Measurements from ENCODE around the gene OR10A2.
"Not testable (repeated sequence)": the region's sequence is repeated elsewhere in the genome, so short reads cannot be mapped to it uniquely, and the experiment has no call there.

OR10A2 gene

GRCh38 chr11:6862961-6863360, at the start of gene OR10A2:
Gene OR10A2 (plus strand): TSS chr11:6863057. CDS start chr11:6869755, 6,698 bp downstream.
- DNase-seq, result no peak

DNA sequence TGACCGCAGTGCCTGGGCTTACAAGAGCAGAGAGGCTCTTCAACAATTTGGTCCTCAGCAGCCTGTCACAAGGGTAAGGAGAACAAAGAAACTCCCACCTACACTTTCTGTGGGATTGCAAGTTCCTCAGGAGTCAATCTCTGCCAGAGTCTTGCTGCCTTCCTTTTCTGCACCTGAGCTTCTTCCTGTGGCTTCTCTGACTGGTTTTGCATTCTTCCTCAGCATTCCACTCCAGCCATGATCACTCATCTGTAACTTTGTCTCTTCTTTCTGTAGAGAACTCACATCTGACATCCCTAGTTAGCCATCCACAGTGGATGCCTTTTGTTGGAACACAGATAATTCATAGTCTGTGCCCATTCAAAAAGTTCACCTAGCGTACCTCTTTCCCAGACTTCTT, 49.2 kb upstream of the OR10A2 start:
- no peak for DNase-seq

GRCh38 chr11:6817694-6818093, 45.2 kb upstream of the OR10A2 start:
- DNase-seq, result no peak

GRCh38 chr11:6818967-6819366, 43.9 kb upstream of the OR10A2 start:
- no peak for DNase-seq

DNA sequence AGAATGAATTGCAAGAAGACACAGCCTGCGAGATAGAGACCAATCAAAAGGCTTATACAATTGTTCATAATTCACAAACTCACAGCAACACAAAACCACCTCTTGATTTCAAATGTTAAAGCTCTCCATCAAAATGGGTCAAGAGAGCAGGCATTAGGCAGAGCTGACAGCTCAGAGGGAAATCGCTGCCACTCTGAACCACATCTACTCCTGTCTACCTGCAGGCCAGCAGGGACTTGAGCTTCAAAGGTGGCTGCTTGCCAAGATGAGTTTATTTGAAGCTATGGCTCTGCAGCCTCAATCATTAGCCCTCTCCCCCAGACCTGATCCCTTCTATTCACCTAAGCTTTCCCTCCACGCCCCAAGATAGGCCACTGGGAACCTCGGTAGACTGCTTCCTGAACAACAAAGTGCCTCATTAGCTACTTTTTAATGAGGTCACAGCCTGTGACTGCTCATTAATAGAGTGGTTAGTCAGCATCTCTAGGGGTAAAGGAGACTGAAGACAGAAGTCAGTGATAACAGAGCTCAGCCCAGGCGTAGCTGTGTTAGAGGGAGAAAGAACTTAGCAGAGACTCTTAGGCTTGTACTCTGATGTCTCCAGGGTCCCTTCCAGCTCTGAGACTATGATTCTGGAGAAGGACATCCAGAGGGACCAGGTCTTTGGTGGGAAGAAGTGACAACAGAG, 38.6 kb upstream of the OR10A2 start:
- no peak for DNase-seq

DNA sequence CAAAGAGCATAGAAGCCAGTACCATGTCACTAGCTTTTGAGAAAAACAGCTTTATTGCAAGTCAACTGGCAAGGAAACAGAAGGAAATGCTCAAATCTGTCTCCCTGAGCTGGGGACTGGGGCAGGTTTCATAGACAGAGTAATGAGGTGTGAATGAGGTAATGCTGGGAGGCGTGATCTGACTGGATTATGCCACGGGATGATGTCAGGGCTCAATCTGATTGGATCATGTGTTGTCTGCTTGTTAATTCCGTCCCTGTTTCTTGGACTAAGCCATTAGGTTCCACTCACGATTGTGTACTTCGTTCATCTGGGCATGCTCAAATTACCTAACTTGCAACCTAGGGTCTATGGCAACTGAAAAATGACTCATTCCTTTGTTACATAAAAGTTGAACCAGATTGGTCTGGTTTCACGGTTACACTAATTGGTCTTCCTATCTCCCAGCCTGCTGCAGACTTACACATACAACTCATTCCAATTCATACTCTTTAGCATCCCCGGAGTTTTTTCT, 37.6 kb upstream of the OR10A2 start:
- no peak for DNase-seq

DNA sequence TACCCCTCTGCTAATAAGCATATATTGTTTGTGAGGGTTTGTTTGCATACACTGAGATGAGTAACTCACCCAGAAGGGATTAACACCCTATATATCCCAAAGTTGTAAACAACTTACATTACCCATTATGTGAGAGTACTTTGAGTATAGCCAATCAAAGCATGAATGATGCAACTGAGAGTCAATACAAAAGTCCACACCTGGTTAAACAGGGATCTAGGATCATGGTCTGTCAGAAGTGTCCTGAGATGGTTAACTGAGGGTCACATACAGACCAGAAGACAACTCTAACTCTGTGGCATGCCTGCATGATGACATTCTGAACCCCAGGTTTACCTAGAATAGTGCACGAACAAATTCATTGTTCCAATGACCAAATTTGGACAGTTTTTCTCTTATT, 34.8 kb upstream of the OR10A2 start:
- DNase-seq, result no peak

GRCh38 chr11:6833356-6833755, 29.5 kb upstream of the OR10A2 start:
- no peak for DNase-seq

DNA sequence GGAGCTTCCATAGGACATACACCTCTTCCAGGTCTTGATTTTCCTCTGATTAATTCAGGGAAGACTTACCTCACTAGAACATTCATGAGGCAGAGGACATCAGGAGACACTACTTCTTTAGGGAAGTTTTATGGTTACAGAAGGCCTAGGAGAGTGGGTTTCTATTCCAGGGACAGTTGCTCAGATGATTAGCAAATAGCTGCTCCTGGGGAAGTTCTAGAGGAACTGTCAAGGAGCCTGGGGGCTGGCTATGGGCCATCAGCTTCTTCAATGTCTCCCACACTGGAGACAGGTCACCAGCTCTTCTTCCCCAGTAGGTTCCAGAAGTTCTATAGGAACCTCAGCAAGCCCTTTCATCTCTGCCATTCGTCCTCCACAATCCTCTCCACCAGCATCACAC, 28.8 kb upstream of the OR10A2 start:
- DNase-seq, result no peak

DNA sequence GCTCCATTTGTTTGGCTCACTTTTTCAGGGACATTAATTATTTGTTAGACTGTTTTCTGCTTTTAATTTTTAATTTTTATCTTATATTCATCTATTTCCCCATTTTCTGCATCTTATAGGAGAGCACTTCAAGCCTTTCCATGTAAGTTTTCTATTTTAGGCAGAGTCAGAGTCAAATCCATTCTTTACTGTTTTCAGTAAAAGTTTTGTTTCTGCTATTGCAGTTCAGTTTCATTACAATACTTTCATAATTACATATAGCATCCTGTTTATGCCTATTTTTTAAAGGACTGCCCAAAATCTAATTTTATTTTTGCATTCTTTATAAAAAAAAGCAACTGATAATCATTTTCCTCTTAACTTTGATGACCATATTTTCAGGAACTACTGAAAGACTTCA, 21.2 kb upstream of the OR10A2 start:
- DNase-seq, result peak; percentile 38

GRCh38 chr11:6843670-6844069, 19.2 kb upstream of the OR10A2 start:
- no peak for DNase-seq

DNA sequence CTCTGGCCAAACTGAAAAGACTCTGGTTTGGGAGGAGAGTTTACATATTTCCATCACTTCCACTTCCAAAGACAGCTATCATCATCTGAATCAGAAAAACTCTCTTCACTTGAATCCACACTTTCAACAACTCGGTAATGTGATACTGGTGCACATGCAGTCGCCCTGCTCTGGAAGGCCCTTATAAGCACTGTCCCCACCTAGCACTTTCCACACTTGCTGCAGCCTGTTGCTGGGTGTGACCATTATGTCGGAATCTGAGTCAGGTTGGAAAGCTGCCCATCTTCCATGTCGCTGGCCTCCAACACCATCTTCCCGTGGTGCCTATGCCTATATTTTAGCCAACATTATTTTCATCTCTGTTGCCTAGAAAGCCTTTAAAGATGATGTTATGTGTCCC, 18.5 kb upstream of the OR10A2 start:
- no peak for DNase-seq

- no peak for DNase-seq
These were observed 17.5 kb upstream of the OR10A2 start, which contains the start of gene OR10A5 for GRCh38 chr11:6845383-6845782. Gene OR10A5 (plus strand): TSS chr11:6845683. CDS start chr11:6845683, 0 bp downstream.

DNA sequence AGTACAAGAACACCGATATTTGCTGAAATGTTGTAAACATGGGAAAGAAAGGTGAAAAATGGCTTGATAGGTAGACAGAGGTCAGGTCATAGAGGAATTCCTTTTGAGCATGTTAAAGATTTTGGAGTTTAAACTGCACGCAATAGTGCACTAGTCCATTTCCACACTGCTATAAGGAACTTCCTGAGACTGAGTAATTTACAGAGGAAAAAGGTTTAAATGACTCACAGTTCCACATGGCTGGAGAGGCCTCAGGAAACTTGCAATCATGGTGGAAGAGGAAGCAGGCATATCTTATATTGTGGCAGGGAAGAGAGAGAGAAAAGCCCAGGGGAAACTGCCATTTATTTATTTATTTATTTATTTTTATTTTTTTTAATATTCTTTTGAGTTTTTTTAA, 12.3 kb upstream of the OR10A2 start:
- DNase-seq, result no peak

DNA sequence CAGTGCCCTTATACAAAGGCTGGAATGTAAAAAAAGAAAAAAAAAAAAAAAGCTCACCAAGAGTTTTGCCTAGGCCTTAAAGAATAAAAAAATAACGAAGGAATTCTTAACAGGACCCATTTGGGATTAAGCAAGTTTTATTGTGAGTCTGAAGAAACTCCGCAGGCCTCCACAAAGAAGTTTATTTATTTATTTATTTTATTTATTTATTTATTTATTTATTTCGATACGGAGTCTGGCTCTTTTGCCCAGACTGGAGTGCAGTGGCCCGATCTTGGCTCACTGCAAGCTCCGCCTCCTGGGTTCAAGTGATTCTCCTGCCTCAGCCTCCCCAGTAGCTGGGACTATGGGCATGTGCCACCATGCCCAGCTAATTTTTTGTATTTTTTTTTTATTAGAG, 8.1 kb upstream of the OR10A2 start:
- DNase-seq, result not testable (repeated sequence)

GRCh38 chr11:6855971-6856541, 6.8 kb upstream of the OR10A2 start:
- DNase-seq, result no peak

DNA sequence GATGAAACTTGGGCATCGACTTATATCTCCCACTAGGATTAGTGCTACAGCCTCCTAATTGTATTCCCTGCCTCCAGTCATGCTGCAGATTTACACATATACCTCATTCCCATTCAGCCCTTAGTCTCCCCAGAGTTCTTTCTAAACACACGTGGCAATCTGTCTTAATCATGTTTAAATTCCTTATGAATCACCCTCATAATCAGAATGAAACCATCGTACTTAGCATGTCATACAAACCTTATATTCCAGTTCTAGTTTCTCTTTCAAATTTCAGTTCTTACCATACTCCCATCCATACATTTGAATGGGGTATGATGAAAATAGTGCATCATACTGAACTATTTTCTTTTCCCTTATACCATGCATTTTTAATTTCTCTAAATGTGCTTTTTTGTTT, 6.0 kb upstream of the OR10A2 start:
- peak; percentile 56 for DNase-seq

DNA sequence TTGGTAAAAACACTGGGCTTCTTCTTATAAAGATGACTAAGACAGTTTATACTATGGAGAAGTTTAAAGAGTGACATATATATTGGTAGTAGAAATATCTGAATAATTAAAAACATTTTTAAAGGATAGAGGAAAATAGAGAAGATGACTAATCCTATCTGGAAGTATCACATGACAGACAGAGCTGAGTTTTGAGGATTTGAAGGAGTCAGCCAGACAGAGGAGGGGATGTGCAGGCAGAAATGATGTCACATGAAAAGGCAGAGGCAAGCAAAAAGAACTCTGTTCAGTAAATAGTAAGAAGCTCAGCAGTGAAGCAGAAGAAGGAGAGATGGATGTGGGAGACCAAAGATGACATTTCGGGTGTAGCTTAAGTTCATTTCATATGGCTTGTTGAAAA, 1.6 kb downstream of the OR10A2 start:
- no peak for DNase-seq

DNA sequence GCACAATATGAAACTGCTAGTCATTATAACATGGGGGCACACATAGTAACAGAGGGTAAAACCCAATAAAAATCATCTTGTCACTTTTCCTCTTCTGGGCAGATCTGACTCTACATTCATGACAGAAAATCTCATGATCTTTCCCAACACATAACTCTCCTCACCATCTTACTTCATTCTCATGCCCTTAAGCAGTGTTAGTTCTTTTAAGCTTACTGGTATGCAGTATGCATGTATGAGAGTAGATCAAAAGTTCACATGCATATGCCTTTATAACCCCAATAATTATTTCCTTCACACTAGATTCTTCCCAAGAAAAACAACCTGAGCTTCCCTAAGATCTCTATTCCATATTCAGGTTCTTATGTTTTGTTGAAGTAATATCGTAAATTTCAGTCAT, 8.4 kb downstream of the OR10A2 start:
- DNase-seq, result no peak

DNA sequence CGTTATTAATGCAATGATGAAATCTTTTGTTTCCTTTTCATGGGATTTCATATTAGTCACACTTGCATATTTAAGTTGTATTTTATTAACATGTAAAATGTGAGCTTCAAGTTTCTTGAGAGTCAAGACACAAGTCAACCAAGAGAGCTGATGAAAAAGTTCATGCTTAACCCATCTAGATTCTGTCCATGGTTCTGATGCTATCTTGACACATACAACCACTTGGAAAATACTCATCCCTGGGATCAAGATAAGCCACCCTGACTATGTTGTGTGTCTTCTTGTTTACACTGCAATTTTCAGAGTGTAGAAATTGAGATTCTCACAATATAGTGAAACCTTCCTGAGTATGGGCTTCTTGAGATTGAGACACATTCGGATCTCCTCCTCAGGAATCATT, 12.9 kb downstream of the OR10A2 start:
- DNase-seq, result no peak

GRCh38 chr11:6876325-6876724, 13.5 kb downstream of the OR10A2 start, which contains the start of gene OR10A4:
Gene OR10A4 (plus strand): TSS chr11:6876625. CDS start chr11:6876648, 23 bp downstream.
- DNase-seq, result no peak

DNA sequence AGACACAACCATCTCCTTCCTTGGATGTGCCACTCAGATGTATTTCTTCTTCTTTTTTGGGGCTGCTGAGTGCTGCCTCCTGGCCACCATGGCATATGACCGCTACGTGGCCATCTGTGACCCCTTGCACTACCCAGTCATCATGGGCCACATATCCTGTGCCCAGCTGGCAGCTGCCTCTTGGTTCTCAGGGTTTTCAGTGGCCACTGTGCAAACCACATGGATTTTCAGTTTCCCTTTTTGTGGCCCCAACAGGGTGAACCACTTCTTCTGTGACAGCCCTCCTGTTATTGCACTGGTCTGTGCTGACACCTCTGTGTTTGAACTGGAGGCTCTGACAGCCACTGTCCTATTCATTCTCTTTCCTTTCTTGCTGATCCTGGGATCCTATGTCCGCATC, 14.1 kb downstream of the OR10A2 start:
- no peak for DNase-seq

DNA sequence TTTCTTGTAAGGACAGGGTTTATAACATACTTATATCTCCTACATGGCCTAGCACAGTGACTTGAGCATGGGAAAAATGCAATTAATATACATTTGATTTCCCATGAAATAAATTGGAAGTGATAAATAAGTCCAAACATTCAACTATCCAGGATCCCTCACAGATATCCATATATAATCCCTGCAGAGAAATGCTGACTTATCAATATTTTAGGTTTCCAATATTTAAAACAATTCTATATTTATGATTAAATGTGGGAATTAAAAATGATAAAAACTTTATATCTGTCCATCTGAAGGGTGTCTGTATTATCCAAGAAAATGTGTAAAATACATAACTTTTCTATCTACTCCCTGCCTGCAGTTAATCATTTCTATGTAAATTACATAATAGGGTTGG, 19.9 kb downstream of the OR10A2 start:
- DNase-seq, result no peak

DNA sequence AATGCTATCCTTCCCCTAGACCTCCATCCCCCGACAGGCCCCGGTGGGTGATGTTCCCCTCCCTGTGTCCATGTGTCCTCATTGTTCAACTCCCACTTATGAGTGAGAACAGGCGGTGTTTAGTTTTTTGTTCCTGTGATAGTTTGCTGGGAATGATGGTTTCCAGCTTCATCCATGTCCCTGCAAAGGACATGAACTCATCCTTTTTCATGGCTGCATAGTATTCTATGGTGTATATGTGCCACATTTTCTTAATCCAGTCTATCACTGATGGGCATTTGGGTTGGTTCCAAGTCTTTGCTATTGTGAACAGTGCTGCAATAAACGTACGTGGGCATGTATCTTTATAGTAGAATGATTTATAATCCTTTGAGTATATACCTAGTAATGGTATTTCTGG, 24.9 kb downstream of the OR10A2 start:
- DNase-seq, result not testable (repeated sequence)

DNA sequence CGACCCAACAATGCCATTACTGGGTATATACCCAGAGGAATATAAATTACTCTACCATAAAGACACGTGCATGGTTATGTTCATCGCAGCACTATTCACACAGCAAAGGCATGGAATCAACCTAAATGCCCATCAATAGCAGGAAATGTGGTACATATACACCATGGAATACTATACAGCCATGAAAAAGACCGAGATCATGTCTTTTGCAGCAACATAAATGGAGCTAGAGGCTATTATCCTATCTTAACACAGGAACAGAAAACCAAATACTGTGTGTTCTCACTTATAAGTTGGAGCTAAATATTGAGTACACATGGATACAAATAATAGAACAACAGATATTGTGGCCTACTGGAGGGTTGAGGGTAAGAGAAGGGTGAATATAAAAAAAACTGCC, 26.0 kb downstream of the OR10A2 start:
- no peak for DNase-seq
